NCI-H2171 (cell line): ENCODE measurements around the gene CMSS1.
A peak's percentile ranks its signal among the peaks of the same experiment; 100 is the strongest.

Experiments used
- DNase-seq: peaks from one replicate; lab custom pipeline; 2025; lab: John Stamatoyannopoulos, UW

Gene CMSS1

GRCh38 chr3:99854756-99855298 is 37.2 kb downstream of the CMSS1 start:
- DNase-seq = no peak

GRCh38 chr3:99855900-99856299 is 38.2 kb downstream of the CMSS1 start:
- DNase-seq = no peak

GRCh38 chr3:99856437-99857220 is 39.0 kb downstream of the CMSS1 start:
- no peak for DNase-seq

- no peak for DNase-seq
These were observed 39.6 kb downstream of the CMSS1 start for GRCh38 chr3:99857278-99857677.

- DNase-seq = no peak
These were observed 40.8 kb downstream of the CMSS1 start for GRCh38 chr3:99858469-99858868.

GRCh38 chr3:99859825-99860224 is 42.2 kb downstream of the CMSS1 start:
- no peak for DNase-seq

GRCh38 chr3:99861216-99861615 is 43.6 kb downstream of the CMSS1 start:
- no peak for DNase-seq

- no peak for DNase-seq
These were observed 44.5 kb downstream of the CMSS1 start for GRCh38 chr3:99862208-99862607.

- no peak for DNase-seq
These were observed 45.3 kb downstream of the CMSS1 start for GRCh38 chr3:99863002-99863401.

- DNase-seq = no peak
These were observed 45.9 kb downstream of the CMSS1 start for GRCh38 chr3:99863588-99863987.

GRCh38 chr3:99864289-99864688 is 46.6 kb downstream of the CMSS1 start:
- DNase-seq = no peak

- no peak for DNase-seq
These were observed 47.7 kb downstream of the CMSS1 start for GRCh38 chr3:99865321-99865720.

- DNase-seq = no peak
These were observed 48.6 kb downstream of the CMSS1 start for GRCh38 chr3:99866261-99866761.

- no peak for DNase-seq
These were observed 50.1 kb downstream of the CMSS1 start for GRCh38 chr3:99867594-99868310.

- DNase-seq = peak; percentile 14
These were observed 50.6 kb downstream of the CMSS1 start for GRCh38 chr3:99868311-99868646.

GRCh38 chr3:99869621-99870020 is 52.0 kb downstream of the CMSS1 start:
- DNase-seq = no peak

GRCh38 chr3:99870712-99871111 is 53.0 kb downstream of the CMSS1 start:
- no peak for DNase-seq

GRCh38 chr3:99871231-99872045 is 53.8 kb downstream of the CMSS1 start:
- no peak for DNase-seq

- DNase-seq = no peak
These were observed 55.2 kb downstream of the CMSS1 start for GRCh38 chr3:99872923-99873254.

- DNase-seq = no peak
These were observed 55.8 kb downstream of the CMSS1 start for GRCh38 chr3:99873269-99874102.

- no peak for DNase-seq
These were observed 56.8 kb downstream of the CMSS1 start for GRCh38 chr3:99874237-99875002.
